HG02678 (cell line): ENCODE data around the gene TLCD3B.

Experiments
- ATAC-seq: cut with Tn5 transposase; IDR thresholded peaks from one replicate; pipeline ENCODE4 v1.9.1; 2021; ENCODE audit warnings: mild to moderate bottlenecking, moderate library complexity; ENCODE audit not compliant: unreplicated experiment

The TLCD3B gene, protein sequence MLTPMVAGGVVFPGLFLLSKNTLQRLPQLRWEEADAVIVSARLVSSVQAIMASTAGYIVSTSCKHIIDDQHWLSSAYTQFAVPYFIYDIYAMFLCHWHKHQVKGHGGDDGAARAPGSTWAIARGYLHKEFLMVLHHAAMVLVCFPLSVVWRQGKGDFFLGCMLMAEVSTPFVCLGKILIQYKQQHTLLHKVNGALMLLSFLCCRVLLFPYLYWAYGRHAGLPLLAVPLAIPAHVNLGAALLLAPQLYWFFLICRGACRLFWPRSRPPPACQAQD

GRCh38 chr16:30030841-30031413 is at the start of gene TLCD3B:
Gene TLCD3B, minus strand, starts transcription at chr16:30031271. Its CDS starts 744 bp downstream, at chr16:30030527.
- no peak for ATAC-seq

GRCh38 chr16:30079480-30079879 is 48.4 kb upstream of the TLCD3B start:
- no peak for ATAC-seq

DNA sequence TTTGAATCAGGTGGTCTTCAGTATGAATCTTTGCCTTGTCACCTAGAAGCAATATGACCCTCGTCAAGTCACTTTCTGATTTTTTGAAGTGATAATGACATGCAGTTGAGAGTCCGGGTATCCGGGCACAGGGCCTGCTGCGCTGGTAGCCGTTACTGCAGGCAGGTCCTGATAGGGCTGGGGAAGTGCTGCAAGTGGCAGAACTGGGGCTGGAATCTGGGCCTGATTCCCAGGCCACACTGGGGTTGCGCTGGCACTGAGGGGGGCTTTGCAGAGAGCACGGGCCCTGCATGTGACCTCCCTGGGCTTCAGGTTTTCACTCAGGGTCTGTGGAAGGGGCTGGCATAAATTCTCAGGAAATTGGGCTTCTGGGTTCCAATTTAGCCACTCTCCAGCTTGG is 47.7 kb upstream of the TLCD3B start:
- ATAC-seq: no peak

GRCh38 chr16:30077656-30078055 is 46.6 kb upstream of the TLCD3B start:
- ATAC-seq: no peak

DNA sequence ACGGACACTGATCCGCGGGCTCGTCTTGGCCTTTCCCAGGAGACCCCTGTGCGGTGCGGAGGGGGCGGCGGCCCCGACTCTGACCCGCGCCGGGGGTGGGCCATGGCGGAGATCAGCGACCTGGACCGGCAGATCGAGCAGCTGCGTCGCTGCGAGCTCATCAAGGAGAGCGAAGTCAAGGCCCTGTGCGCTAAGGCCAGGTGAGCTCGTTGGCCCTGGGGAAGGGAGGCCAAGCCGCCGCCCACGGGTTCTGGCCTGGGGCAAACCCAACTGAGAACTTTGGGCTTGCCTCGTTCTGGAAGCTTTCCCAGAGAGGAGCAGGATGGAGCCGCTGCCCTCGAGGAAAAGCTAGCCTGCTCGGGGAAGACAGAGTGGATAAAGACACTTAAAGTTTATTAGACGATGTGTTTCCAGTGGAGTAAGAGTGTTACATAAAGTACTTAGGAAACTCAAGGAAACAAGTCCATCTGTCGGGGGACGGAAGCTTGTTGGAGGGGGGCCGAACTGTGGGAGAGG is 45.3 kb upstream of the TLCD3B start:
- ATAC-seq: peak; percentile 29

- peak; percentile 82 for ATAC-seq
Observed at GRCh38 chr16:30075503-30076275, 44.6 kb upstream of the TLCD3B start, which contains the start of gene PPP4C. Gene PPP4C, plus strand, starts transcription at chr16:30075994. Its CDS starts 384 bp downstream, at chr16:30076378.

- ATAC-seq: no peak
Observed at GRCh38 chr16:30070490-30070889, 39.4 kb upstream of the TLCD3B start.

GRCh38 chr16:30069611-30070462 is 38.8 kb upstream of the TLCD3B start:
- ATAC-seq: no peak

DNA sequence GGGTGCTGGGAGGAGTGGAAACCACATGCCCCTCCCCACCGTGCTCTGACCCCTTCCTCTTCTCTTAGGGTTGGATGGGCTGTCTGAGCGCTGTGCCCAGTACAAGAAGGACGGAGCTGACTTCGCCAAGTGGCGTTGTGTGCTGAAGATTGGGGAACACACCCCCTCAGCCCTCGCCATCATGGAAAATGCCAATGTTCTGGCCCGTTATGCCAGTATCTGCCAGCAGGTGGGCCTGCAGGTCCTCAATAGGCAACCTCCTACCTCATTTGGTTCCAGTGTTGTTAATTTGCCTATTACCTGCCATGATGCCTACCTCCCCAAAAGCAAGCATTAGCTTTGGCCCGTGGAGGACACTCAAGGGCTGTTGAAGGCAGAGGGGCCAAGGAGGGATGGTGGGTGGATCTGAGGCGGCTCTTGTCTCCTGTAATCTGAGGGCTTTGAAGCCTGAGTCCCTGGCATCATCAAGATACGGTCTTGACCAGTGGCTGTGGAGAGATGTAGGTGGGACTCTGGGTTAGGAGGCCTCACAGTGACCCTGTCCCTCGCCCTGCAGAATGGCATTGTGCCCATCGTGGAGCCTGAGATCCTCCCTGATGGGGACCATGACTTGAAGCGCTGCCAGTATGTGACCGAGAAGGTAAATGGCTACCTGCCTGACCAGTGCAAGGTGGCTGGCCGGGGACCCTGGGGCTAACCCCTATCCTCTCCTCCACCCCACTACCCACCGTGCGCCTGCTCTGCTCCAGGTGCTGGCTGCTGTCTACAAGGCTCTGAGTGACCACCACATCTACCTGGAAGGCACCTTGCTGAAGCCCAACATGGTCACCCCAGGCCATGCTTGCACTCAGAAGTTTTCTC is 37.9 kb upstream of the TLCD3B start:
- no peak for ATAC-seq

GRCh38 chr16:30068333-30068732 is 37.3 kb upstream of the TLCD3B start:
- no peak for ATAC-seq

- ATAC-seq: no peak
Observed at GRCh38 chr16:30067584-30067916, 36.5 kb upstream of the TLCD3B start.

DNA sequence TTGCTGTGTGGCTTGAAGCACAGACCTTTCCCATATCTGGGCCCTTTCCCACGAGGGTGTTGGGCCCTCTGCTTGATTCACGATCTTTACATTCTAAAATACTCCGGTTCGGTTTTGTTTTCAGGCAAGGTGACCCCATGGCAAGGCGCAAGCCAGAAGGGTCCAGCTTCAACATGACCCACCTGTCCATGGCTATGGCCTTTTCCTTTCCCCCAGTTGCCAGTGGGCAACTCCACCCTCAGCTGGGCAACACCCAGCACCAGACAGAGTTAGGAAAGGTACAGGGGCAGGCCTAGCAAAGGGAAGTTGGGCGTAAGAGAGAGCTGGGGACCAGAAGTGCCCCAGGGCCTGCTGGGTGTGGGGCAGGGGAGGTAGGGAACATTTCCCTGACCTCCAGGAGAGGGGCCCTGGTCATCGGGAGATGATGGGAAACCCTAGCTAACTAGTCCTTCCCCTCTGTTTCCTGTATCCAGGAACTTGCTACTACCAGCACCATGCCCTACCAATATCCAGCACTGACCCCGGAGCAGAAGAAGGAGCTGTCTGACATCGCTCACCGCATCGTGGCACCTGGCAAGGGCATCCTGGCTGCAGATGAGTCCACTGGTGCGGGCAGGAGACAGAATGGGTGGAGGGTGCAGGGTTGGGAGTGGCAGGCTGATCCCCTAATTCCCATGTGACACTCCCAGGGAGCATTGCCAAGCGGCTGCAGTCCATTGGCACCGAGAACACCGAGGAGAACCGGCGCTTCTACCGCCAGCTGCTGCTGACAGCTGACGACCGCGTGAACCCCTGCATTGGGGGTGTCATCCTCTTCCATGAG is 35.9 kb upstream of the TLCD3B start:
- ATAC-seq: no peak

- no peak for ATAC-seq
Observed at GRCh38 chr16:30065943-30066760, 35.1 kb upstream of the TLCD3B start.

- ATAC-seq: peak; percentile 86
Observed at GRCh38 chr16:30065102-30065942, 34.3 kb upstream of the TLCD3B start, which contains the start of gene ALDOA. Gene ALDOA, plus strand, starts transcription at chr16:30065760. Its CDS starts 1,138 bp downstream, at chr16:30066898.

- ATAC-seq: no peak
Observed at GRCh38 chr16:30064729-30065101, 33.6 kb upstream of the TLCD3B start.

GRCh38 chr16:30063893-30064728 is 33.0 kb upstream of the TLCD3B start:
- no peak for ATAC-seq
